ENCODE data around the gene TPH2. TPM values are rescaled to one million over a fixed set of nuclear protein-coding genes. Genes with fewer than 3 reads are reported as not detected.

Gene TPH2
- polyA plus RNA-seq, 1 donor (not counting 4 experiments of a cell fraction or from before 2014, with no cell fraction given): not detected

DNA sequence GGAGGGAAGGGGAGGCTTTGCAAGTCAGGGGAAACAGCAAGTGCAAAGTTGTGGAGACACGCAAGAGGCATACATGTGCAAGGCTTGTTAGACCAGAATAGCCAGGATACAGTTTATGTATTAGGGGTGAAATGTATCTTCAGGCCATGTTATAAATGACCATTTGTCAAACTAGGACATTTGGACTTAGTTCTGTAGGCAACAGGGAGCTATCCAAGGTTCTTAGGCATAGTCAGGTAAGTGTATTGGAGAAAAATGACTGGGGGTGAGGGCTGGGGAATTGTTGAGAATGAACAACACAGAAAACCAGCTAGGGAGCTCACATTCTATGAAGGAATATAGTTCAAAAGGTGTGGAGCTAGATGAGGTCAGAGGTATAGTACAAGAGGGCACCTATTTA, 42.5 kb downstream of the TPH2 start:
- FAIRE-seq: no peak
- Histone ChIP-seq H3K4me2 (ENCODE audit: control insufficient read depth, extremely low read depth, insufficient read depth, low read depth, low read length) (no peak overlapping the region), H3K9me3 (ENCODE audit: control insufficient read depth, low read depth, low read length) (no peaks in the 10 kb centered on the region), H3K27me3 (ENCODE audit: control insufficient read depth, extremely low read depth, insufficient read depth, low read length) (no peaks in the 10 kb centered on the region), H3K4me1 (ENCODE audit: control insufficient read depth, extremely low read depth, insufficient read depth, low read length) (no peaks in the 10 kb centered on the region), H4K20me1 (ENCODE audit: control insufficient read depth, extremely low read depth, insufficient read depth, low read length) (no peaks in the 10 kb centered on the region), H3K36me3 (ENCODE audit: control insufficient read depth in 2 of 2, extremely low read depth in 1 of 2, insufficient read depth in 2 of 2, low read length in 2 of 2) (no peaks in the 10 kb centered on the region), H3K9ac (ENCODE audit: control insufficient read depth, extremely low read depth, insufficient read depth, low read length) (no peak overlapping the region), H3K9me1 (ENCODE audit: control insufficient read depth, extremely low read depth, insufficient read depth, low read length) (no peaks in the 10 kb centered on the region), H3K27ac (ENCODE audit: control insufficient read depth, insufficient read depth, low read length) (no peak overlapping the region), H3K79me2 (ENCODE audit: control insufficient read depth, insufficient read depth, low read length) (no peaks in the 10 kb centered on the region), H3K4me3 (ENCODE audit: control insufficient read depth in 2 of 3, extremely low read depth in 1 of 3, insufficient read depth in 2 of 3, low read depth in 1 of 3, low read length in 3 of 3) (no peak overlapping the region), H2AFZ (ENCODE audit: control insufficient read depth, low read length) (no peak overlapping the region)
- dilution Hi-C loops (cut with MboI; ENCODE audit: extremely low pct_ligation_motif_present, low sequenced_read_pairs): no loop called here
- TF ChIP-seq CTCF (optimal IDR thresholded peaks at IDR 0.05 in 1 of 3, IDR thresholded peaks at IDR 0.05 in 1 of 3, conservative IDR thresholded peaks at IDR 0.05 in 1 of 3; ENCODE audit: extremely low read depth in 1 of 3, insufficient read depth in 2 of 3, low read length in 3 of 3) (no peak), EZH2 (IDR thresholded peaks at IDR 0.05; ENCODE audit: low read length) (no peak)
- no peak for DNase-seq (ENCODE audit: low read depth, low spot score)

GRCh38 chr12:71994715-71995114, 56.1 kb downstream of the TPH2 start:
- dilution Hi-C loops (cut with MboI; ENCODE audit: extremely low pct_ligation_motif_present, low sequenced_read_pairs): no loop called here
- no peaks in the 10 kb centered on the region for H3K27me3 ChIP-seq (ENCODE audit: control insufficient read depth, extremely low read depth, insufficient read depth, low read length)
- no peak overlapping the region for H3K9ac ChIP-seq (ENCODE audit: control insufficient read depth, extremely low read depth, insufficient read depth, low read length)
- no peaks in the 10 kb centered on the region for H4K20me1 ChIP-seq (ENCODE audit: control insufficient read depth, extremely low read depth, insufficient read depth, low read length)
- H3K4me3 ChIP-seq (ENCODE audit: control insufficient read depth in 2 of 3, extremely low read depth in 1 of 3, insufficient read depth in 2 of 3, low read depth in 1 of 3, low read length in 3 of 3): no peak overlapping the region
- DNase-seq (ENCODE audit: low read depth, low spot score) (no peak), FAIRE-seq (no peak)
- H3K9me3 ChIP-seq (ENCODE audit: control insufficient read depth, low read depth, low read length): no peaks in the 10 kb centered on the region
- no peaks in the 10 kb centered on the region for H3K36me3 ChIP-seq (ENCODE audit: control insufficient read depth in 2 of 2, extremely low read depth in 1 of 2, insufficient read depth in 2 of 2, low read length in 2 of 2)
- H3K9me1 ChIP-seq (ENCODE audit: control insufficient read depth, extremely low read depth, insufficient read depth, low read length): no peaks in the 10 kb centered on the region
- no peaks in the 10 kb centered on the region for H3K4me1 ChIP-seq (ENCODE audit: control insufficient read depth, extremely low read depth, insufficient read depth, low read length)
- no peaks in the 10 kb centered on the region for H3K79me2 ChIP-seq (ENCODE audit: control insufficient read depth, insufficient read depth, low read length)
- TF ChIP-seq EZH2 (IDR thresholded peaks at IDR 0.05; ENCODE audit: low read length) (no peak), CTCF (optimal IDR thresholded peaks at IDR 0.05 in 1 of 3, IDR thresholded peaks at IDR 0.05 in 1 of 3, conservative IDR thresholded peaks at IDR 0.05 in 1 of 3; ENCODE audit: extremely low read depth in 1 of 3, insufficient read depth in 2 of 3, low read length in 3 of 3) (no peak)
- no peak overlapping the region for H3K27ac ChIP-seq (ENCODE audit: control insufficient read depth, insufficient read depth, low read length)
- H2AFZ ChIP-seq (ENCODE audit: control insufficient read depth, low read length): no peak overlapping the region
- H3K4me2 ChIP-seq (ENCODE audit: control insufficient read depth, extremely low read depth, insufficient read depth, low read depth, low read length): no peak overlapping the region

Measured in keratinocyte (primary cell).